ENCODE data around the gene SCT. TPM values are rescaled to one million over a fixed set of nuclear protein-coding genes. Genes with fewer than 3 reads are reported as not detected.

The SCT gene
- total RNA-seq, 6 experiments from 2014 or later, result not detected

- Histone ChIP-seq H3K27ac (no peak overlapping the region), H3K27me3 (no peaks in the 10 kb centered on the region), H3K4me3 (no peak overlapping the region), H3K4me1 (peaks cover 0 to 56% (median 31%) of the 10 kb centered on the region in 4 donors), H3K9me3 (no peaks in the 10 kb centered on the region), H3K36me3 (peaks cover 0 to 44% (median 15%) of the 10 kb centered on the region in 4 donors)
- 95% methylated on average over 5 of the region's 10 CpGs for WGBS (ENCODE audit: insufficient coverage, low coverage, low lambda C conversion rate, missing lambda C conversion rate)
- no peak for TF ChIP-seq POLR2A (IDR thresholded peaks at IDR 0.05)
- TF ChIP-seq CTCF (IDR thresholded peaks at IDR 0.05), result no peak
- ATAC-seq, result no peak
- no peak for DNase-seq
- intact Hi-C loops (cut with DNase I), result no loop called here
These were observed 42.7 kb downstream of the SCT start for GRCh38 chr11:584287-584686.

GRCh38 chr11:581752-582151, 45.2 kb downstream of the SCT start:
- no peak for TF ChIP-seq CTCF (IDR thresholded peaks at IDR 0.05)
- no peak for TF ChIP-seq POLR2A (IDR thresholded peaks at IDR 0.05)
- WGBS (ENCODE audit: insufficient coverage, low coverage, low lambda C conversion rate, missing lambda C conversion rate), result 59% methylated on average over 10 of the region's 17 CpGs
- Histone ChIP-seq H3K4me1 (peaks cover 0 to 56% (median 30%) of the 10 kb centered on the region in 4 donors), H3K27me3 (no peaks in the 10 kb centered on the region), H3K36me3 (peaks cover 0 to 27% (median 8%) of the 10 kb centered on the region in 4 donors), H3K27ac (no peak overlapping the region), H3K9me3 (no peaks in the 10 kb centered on the region), H3K4me3 (no peak overlapping the region)
- intact Hi-C loops (cut with DNase I), result no loop called here
- DNase-seq (no peak), ATAC-seq (no peak)

GRCh38 chr11:581342-581741, 45.6 kb downstream of the SCT start:
- Histone ChIP-seq H3K4me1 (peaks cover 0 to 52% (median 28%) of the 10 kb centered on the region in 4 donors), H3K27ac (peak overlapping the region in 1 of 3 donors; percentile 18), H3K36me3 (peaks cover 0 to 25% (median 8%) of the 10 kb centered on the region in 4 donors), H3K27me3 (no peaks in the 10 kb centered on the region), H3K4me3 (no peak overlapping the region), H3K9me3 (no peaks in the 10 kb centered on the region)
- DNase-seq (peak; percentile 75 to 78 (median 78)), ATAC-seq (peak; percentile 44 to 69 (median 48))
- WGBS (ENCODE audit: insufficient coverage, low coverage, low lambda C conversion rate, missing lambda C conversion rate), result 21% methylated on average over 6 of the region's 14 CpGs
- intact Hi-C loops (cut with DNase I), result no loop called here
- TF ChIP-seq CTCF (IDR thresholded peaks at IDR 0.05) (no peak), POLR2A (IDR thresholded peaks at IDR 0.05) (no peak)

- ATAC-seq, result peak; percentile 1 to 32 (median 24)
- H3K27me3 ChIP-seq, result no peaks in the 10 kb centered on the region
- peaks cover 0 to 25% (median 8%) of the 10 kb centered on the region in 4 donors for H3K36me3 ChIP-seq
- H3K9me3 ChIP-seq, result no peaks in the 10 kb centered on the region
- no peak for TF ChIP-seq CTCF (IDR thresholded peaks at IDR 0.05)
- TF ChIP-seq POLR2A (IDR thresholded peaks at IDR 0.05), result no peak
- H3K4me1 ChIP-seq, result peaks cover 2 to 50% (median 24%) of the 10 kb centered on the region in 4 donors
- 19% methylated on average over 5 of the region's 20 CpGs for WGBS (ENCODE audit: insufficient coverage, low coverage, low lambda C conversion rate, missing lambda C conversion rate)
- peak in 1 of 3 donors; percentile 62 for DNase-seq
- no peak overlapping the region for H3K4me3 ChIP-seq
- peak overlapping the region in 1 of 3 donors; percentile 38 for H3K27ac ChIP-seq
- intact Hi-C loops (cut with DNase I), result no loop called here
These were observed 47.0 kb downstream of the SCT start for GRCh38 chr11:579830-580601.

Data from right lobe of liver (tissue), 6 donors.